Panc1 (cell line): ENCODE measurements around the gene KIF26B.

ENCODE experiments used
- CTCF ChIP-seq: fragments of 450-650 bp; IDR thresholded peaks from 2 replicates; pipeline ENCODE4 v1.5.1; 2017; ENCODE audit warnings: mild to moderate bottlenecking
- POLR2AphosphoS5 ChIP-seq: IDR thresholded peaks from 2 replicates; pipeline ENCODE4 v1.6.1; 2012; ENCODE audit warnings: mild to moderate bottlenecking, low read depth, low read length, moderate library complexity
- SIN3A ChIP-seq: IDR thresholded peaks from 2 replicates; pipeline ENCODE4 v1.6.1; 2012; ENCODE audit warnings: low read depth, mild to moderate bottlenecking, low read length, moderate library complexity, borderline replicate concordance; ENCODE audit not compliant: insufficient read depth
- TF ChIP-seq, protein P1 (sequence below), 2 experiments: IDR thresholded peaks; 2 replicates each; pipeline ENCODE4 v1.6.1; 2011 to 2012; ENCODE audit warnings: low read depth in 2 of 2, control low read depth in 1 of 2, low read length in 1 of 2, mild to moderate bottlenecking in 1 of 2, moderate library complexity in 1 of 2; ENCODE audit not compliant: insufficient read depth in 1 of 2

- TF ChIP-seq CTCF (no peak), SIN3A (no peak), POLR2AphosphoS5 (no peak)
- TF ChIP-seq, protein P1, sequence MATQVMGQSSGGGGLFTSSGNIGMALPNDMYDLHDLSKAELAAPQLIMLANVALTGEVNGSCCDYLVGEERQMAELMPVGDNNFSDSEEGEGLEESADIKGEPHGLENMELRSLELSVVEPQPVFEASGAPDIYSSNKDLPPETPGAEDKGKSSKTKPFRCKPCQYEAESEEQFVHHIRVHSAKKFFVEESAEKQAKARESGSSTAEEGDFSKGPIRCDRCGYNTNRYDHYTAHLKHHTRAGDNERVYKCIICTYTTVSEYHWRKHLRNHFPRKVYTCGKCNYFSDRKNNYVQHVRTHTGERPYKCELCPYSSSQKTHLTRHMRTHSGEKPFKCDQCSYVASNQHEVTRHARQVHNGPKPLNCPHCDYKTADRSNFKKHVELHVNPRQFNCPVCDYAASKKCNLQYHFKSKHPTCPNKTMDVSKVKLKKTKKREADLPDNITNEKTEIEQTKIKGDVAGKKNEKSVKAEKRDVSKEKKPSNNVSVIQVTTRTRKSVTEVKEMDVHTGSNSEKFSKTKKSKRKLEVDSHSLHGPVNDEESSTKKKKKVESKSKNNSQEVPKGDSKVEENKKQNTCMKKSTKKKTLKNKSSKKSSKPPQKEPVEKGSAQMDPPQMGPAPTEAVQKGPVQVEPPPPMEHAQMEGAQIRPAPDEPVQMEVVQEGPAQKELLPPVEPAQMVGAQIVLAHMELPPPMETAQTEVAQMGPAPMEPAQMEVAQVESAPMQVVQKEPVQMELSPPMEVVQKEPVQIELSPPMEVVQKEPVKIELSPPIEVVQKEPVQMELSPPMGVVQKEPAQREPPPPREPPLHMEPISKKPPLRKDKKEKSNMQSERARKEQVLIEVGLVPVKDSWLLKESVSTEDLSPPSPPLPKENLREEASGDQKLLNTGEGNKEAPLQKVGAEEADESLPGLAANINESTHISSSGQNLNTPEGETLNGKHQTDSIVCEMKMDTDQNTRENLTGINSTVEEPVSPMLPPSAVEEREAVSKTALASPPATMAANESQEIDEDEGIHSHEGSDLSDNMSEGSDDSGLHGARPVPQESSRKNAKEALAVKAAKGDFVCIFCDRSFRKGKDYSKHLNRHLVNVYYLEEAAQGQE (IDR thresholded peaks at IDR 0.05; ENCODE audit: insufficient read depth in 1 of 2, low read depth in 2 of 2, low read length in 1 of 2), result no peak
Measured at GRCh38 chr1:245600658-245601057, 445.9 kb downstream of the KIF26B start.
